Loucy (cell line): Measurements from ENCODE around the gene CFAP20DC.

ENCODE experiments used
- EZH2phosphoT487 ChIP-seq: fragments of 200-600 bp; IDR thresholded peaks from 2 replicates; pipeline ENCODE4 v1.6.1; 2018; ENCODE audit warnings: antibody characterized with exemption, mild to moderate bottlenecking, moderate library complexity, borderline replicate concordance
- TF ChIP-seq, protein P1 (sequence below): fragments of 200-600 bp; sonication (generic); conservative IDR thresholded peaks from 2 replicates; pipeline ENCODE4 v1.5.1; 2014; ENCODE audit warnings: mild to moderate bottlenecking, antibody characterized with exemption, low read length

DNA sequence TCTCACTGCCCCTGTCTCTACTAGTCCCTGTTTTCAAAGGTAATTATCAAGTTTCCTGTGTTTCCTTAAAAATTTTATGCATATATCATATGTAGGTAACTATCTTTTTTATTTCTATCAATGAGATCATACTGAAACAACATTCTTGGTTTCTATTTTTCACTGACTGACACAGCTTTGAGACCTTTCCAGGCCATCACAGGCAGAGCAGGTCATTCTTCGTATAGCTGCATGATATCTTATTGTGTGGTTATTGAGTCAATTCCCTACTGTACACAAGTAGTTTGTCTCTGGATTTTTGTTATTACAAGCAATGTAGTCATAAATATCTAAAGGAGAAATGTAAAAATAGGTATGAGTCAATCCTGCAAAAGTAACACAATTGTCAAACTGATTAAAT lies 169.6 kb downstream of the CFAP20DC start:
- TF ChIP-seq, protein P1, sequence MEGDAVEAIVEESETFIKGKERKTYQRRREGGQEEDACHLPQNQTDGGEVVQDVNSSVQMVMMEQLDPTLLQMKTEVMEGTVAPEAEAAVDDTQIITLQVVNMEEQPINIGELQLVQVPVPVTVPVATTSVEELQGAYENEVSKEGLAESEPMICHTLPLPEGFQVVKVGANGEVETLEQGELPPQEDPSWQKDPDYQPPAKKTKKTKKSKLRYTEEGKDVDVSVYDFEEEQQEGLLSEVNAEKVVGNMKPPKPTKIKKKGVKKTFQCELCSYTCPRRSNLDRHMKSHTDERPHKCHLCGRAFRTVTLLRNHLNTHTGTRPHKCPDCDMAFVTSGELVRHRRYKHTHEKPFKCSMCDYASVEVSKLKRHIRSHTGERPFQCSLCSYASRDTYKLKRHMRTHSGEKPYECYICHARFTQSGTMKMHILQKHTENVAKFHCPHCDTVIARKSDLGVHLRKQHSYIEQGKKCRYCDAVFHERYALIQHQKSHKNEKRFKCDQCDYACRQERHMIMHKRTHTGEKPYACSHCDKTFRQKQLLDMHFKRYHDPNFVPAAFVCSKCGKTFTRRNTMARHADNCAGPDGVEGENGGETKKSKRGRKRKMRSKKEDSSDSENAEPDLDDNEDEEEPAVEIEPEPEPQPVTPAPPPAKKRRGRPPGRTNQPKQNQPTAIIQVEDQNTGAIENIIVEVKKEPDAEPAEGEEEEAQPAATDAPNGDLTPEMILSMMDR, result no peak
- TF ChIP-seq EZH2phosphoT487, result no peak
